ENCODE measurements around the gene NMNAT2. TPM values are rescaled to one million over a fixed set of nuclear protein-coding genes. Genes with fewer than 3 reads are reported as not detected.

NMNAT2 gene
- total RNA-seq, 4 donors from 2014 or later: 0.13 to 0.83 (median 0.66) TPM; not detected in 1

DNA sequence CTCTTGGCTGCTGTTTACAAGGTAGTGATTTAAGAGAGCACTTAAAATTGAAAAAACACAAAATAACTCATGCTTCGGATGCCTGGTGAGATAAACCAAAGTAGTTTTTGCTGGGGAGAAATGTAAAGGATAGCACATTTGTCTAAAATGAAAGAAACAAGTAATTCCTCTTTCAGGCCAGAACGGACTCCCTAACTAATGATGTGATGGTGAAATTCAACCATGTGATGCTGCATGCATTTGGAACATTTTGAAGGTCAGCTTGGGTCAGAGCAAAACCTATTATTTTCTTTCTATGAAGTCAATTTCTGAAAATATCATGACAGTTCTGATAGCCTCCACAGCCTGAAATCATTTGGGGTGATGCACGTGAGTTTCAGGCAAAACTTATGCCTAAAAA is 27.6 kb downstream of the NMNAT2 start:
- Histone ChIP-seq H3K9me3 (no peaks in the 10 kb centered on the region), H3K27ac (no peak overlapping the region), H3K4me1 (no peaks in the 10 kb centered on the region), H3K4me3 (no peak overlapping the region), H3K36me3 (no peaks in the 10 kb centered on the region), H3K27me3 (no peaks in the 10 kb centered on the region)
- TF ChIP-seq, protein P1, sequence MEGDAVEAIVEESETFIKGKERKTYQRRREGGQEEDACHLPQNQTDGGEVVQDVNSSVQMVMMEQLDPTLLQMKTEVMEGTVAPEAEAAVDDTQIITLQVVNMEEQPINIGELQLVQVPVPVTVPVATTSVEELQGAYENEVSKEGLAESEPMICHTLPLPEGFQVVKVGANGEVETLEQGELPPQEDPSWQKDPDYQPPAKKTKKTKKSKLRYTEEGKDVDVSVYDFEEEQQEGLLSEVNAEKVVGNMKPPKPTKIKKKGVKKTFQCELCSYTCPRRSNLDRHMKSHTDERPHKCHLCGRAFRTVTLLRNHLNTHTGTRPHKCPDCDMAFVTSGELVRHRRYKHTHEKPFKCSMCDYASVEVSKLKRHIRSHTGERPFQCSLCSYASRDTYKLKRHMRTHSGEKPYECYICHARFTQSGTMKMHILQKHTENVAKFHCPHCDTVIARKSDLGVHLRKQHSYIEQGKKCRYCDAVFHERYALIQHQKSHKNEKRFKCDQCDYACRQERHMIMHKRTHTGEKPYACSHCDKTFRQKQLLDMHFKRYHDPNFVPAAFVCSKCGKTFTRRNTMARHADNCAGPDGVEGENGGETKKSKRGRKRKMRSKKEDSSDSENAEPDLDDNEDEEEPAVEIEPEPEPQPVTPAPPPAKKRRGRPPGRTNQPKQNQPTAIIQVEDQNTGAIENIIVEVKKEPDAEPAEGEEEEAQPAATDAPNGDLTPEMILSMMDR (IDR thresholded peaks at IDR 0.05): no peak
- TF ChIP-seq POLR2A (IDR thresholded peaks at IDR 0.05): no peak
- DNase-seq: no peak

DNA sequence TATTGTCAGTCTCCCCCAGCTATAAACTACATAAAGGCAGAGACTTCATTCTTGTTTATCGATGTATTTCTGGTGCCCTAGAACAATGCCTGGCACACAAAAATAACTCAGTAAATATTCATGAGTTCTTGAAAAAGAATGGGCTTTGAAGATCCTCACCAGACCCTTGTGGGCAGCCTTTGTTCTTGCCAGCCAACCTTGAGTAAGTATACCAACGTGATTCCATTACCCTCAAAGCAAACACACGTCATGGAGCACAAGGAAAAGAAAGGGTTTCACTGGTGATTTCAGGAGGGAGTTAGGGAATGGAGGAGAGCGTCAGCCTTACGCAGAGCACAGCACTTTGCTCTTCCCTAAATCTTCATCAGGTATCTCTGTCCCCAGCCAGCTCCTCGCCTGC is 29.4 kb downstream of the NMNAT2 start:
- Histone ChIP-seq H3K36me3 (no peaks in the 10 kb centered on the region), H3K4me1 (no peaks in the 10 kb centered on the region), H3K27ac (no peak overlapping the region), H3K4me3 (no peak overlapping the region), H3K9me3 (no peaks in the 10 kb centered on the region), H3K27me3 (no peaks in the 10 kb centered on the region)
- no peak for DNase-seq
- TF ChIP-seq, protein P1 (IDR thresholded peaks at IDR 0.05): no peak
- no peak for TF ChIP-seq POLR2A (IDR thresholded peaks at IDR 0.05)

DNA sequence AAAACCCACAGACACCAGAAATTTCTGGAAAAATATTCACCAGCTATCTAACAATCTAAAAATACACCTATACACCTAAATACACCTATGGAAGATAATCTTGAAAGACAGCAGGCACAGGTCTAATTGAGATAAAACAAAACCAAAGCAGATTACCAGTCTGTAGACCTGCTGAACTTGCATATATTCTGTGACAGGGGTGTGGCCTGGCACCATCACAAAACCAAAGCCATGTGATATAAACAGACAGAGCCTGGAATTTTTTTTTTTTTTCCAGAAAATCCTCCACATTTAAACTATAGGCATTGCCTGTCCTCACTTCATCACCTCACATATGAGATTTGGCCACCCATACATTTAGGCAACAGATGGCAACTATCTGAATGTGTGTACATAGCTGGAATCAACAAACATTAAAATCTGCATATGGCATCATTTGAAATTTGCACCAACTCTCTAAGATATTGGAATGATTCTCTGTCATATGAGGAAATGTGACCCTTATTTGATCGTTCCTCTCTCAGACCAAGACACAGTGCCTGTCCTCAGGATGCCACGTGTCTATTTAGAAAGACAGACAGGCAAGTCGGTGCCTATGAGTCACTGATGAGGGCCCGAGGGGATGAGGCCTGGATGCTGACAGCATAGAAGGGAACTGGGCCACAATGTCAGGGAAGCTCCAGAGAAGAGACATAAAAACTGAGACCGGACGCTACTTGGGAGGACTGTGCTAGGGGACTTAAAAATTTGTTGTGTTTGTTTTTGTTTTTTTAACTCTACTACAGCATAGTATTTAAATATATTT is 32.6 kb downstream of the NMNAT2 start:
- H3K4me3 ChIP-seq: no peak overlapping the region
- no peak for DNase-seq
- TF ChIP-seq POLR2A (IDR thresholded peaks at IDR 0.05): no peak
- TF ChIP-seq, protein P1 (IDR thresholded peaks at IDR 0.05): no peak

DNA sequence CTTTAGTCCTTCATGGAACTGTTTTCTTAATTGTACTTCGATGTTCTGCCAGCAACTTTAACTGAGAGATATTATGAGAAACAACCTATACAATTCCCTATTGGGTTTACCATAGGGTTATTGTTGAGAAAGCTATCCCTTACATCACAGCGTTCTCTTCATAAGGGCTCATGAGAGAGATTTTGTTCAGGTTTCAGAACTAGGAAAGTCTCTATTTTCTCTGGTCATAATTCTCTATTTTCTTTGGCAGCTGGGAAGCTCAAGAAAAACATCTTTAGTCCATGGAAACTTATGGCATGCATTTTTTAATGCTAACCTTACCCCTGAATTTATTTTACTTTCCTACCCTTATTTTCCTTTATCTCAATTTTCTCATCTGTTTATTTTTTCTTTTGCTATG is 38.2 kb downstream of the NMNAT2 start:
- no peak for DNase-seq
- Histone ChIP-seq H3K9me3 (no peaks in the 10 kb centered on the region), H3K27me3 (no peaks in the 10 kb centered on the region), H3K4me1 (no peaks in the 10 kb centered on the region), H3K27ac (no peak overlapping the region), H3K36me3 (no peaks in the 10 kb centered on the region), H3K4me3 (no peak overlapping the region)
- TF ChIP-seq, protein P1 (IDR thresholded peaks at IDR 0.05): no peak
- no peak for TF ChIP-seq POLR2A (IDR thresholded peaks at IDR 0.05)

More for the DNA sequence above, 32.6 kb downstream of the NMNAT2 start:
- Histone ChIP-seq H3K27me3 (no peaks in the 10 kb centered on the region), H3K27ac (no peak overlapping the region), H3K36me3 (no peaks in the 10 kb centered on the region), H3K4me1 (no peaks in the 10 kb centered on the region), H3K9me3 (no peaks in the 10 kb centered on the region)

DNA sequence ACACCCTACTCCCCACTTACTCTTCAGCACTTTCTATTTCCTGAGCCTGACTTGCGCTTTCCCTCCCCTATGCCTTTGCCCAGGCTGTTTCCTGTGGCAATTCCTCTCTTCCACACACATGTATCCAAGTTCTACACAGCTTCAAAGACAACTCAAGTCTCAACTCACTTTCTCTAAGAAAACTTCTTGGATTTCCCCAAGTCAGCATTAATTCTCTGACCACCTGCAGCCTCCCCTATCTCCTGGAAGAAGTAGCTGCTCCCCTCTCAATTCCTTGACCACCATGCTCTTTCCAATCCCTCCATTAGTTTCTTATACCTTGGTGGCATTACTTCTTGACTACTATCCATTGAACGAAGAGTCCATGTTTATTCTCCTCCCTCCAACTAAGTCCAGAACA is 42.8 kb downstream of the NMNAT2 start:
- H3K4me3 ChIP-seq: no peak overlapping the region
- H3K27me3 ChIP-seq: no peaks in the 10 kb centered on the region
- TF ChIP-seq POLR2A (IDR thresholded peaks at IDR 0.05): no peak
- TF ChIP-seq, protein P1 (IDR thresholded peaks at IDR 0.05): no peak
- no peaks in the 10 kb centered on the region for H3K4me1 ChIP-seq
- no peak for DNase-seq
- no peaks in the 10 kb centered on the region for H3K9me3 ChIP-seq
- no peaks in the 10 kb centered on the region for H3K36me3 ChIP-seq
- H3K27ac ChIP-seq: no peak overlapping the region

All from Peyer's patch (tissue), 4 donors.